ENCODE measurements around the gene FAM53A.

Gene FAM53A

GRCh38 chr4:1627417-1628313 lies 56.4 kb downstream of the FAM53A start:
- TF ChIP-seq GATA1 (IDR thresholded peaks at IDR 0.05; ENCODE audit: low read depth, low read length) (no peak), POLR2A (IDR thresholded peaks at IDR 0.05; ENCODE audit: low read length) (no peak)

GRCh38 chr4:1626941-1627340 lies 57.2 kb downstream of the FAM53A start:
- no peak for DNase-seq
- TF ChIP-seq GATA1 (IDR thresholded peaks at IDR 0.05; ENCODE audit: low read depth, low read length) (no peak), POLR2A (IDR thresholded peaks at IDR 0.05; ENCODE audit: low read length) (no peak)

More at GRCh38 chr4:1627417-1628313, 56.4 kb downstream of the FAM53A start:
- peak in 1 of 2 experiments; percentile 18 for DNase-seq

GRCh38 chr4:1626151-1626550 lies 58.0 kb downstream of the FAM53A start:
- no peak for DNase-seq
- no peak for TF ChIP-seq POLR2A (IDR thresholded peaks at IDR 0.05; ENCODE audit: low read length)
- no peak for TF ChIP-seq GATA1 (IDR thresholded peaks at IDR 0.05; ENCODE audit: low read depth, low read length)

GRCh38 chr4:1625600-1626138 lies 58.4 kb downstream of the FAM53A start:
- DNase-seq: no peak
- TF ChIP-seq GATA1 (IDR thresholded peaks at IDR 0.05; ENCODE audit: low read depth, low read length) (no peak), POLR2A (IDR thresholded peaks at IDR 0.05; ENCODE audit: low read length) (no peak)

- TF ChIP-seq POLR2A (IDR thresholded peaks at IDR 0.05; ENCODE audit: low read length) (no peak), GATA1 (IDR thresholded peaks at IDR 0.05; ENCODE audit: low read depth, low read length) (no peak)
- no peak for DNase-seq
Observed at GRCh38 chr4:1624519-1624910, 59.6 kb downstream of the FAM53A start.

GRCh38 chr4:1623821-1624518 lies 60.1 kb downstream of the FAM53A start:
- DNase-seq: no peak
- TF ChIP-seq POLR2A (IDR thresholded peaks at IDR 0.05; ENCODE audit: low read length) (no peak), GATA1 (IDR thresholded peaks at IDR 0.05; ENCODE audit: low read depth, low read length) (no peak)

- TF ChIP-seq GATA1 (IDR thresholded peaks at IDR 0.05; ENCODE audit: low read depth, low read length): no peak
- no peak for TF ChIP-seq POLR2A (IDR thresholded peaks at IDR 0.05; ENCODE audit: low read length)
- no peak for DNase-seq
Observed at GRCh38 chr4:1623400-1623799, 60.7 kb downstream of the FAM53A start.

GRCh38 chr4:1622956-1623355 lies 61.2 kb downstream of the FAM53A start:
- TF ChIP-seq GATA1 (IDR thresholded peaks at IDR 0.05; ENCODE audit: low read depth, low read length) (no peak), POLR2A (IDR thresholded peaks at IDR 0.05; ENCODE audit: low read length) (no peak)

GRCh38 chr4:1622238-1622637 lies 61.9 kb downstream of the FAM53A start:
- no peak for DNase-seq
- TF ChIP-seq GATA1 (IDR thresholded peaks at IDR 0.05; ENCODE audit: low read depth, low read length): no peak

More at GRCh38 chr4:1622956-1623355, 61.2 kb downstream of the FAM53A start:
- DNase-seq: no peak

GRCh38 chr4:1621526-1621925 lies 62.6 kb downstream of the FAM53A start:
- no peak for TF ChIP-seq GATA1 (IDR thresholded peaks at IDR 0.05; ENCODE audit: low read depth, low read length)
- no peak for TF ChIP-seq POLR2A (IDR thresholded peaks at IDR 0.05; ENCODE audit: low read length)

GRCh38 chr4:1619151-1619672 lies 64.9 kb downstream of the FAM53A start:
- DNase-seq: no peak
- TF ChIP-seq GATA1 (IDR thresholded peaks at IDR 0.05; ENCODE audit: low read depth, low read length) (no peak), POLR2A (IDR thresholded peaks at IDR 0.05; ENCODE audit: low read length) (no peak)

More at GRCh38 chr4:1621526-1621925, 62.6 kb downstream of the FAM53A start:
- no peak for DNase-seq

GRCh38 chr4:1618438-1618837 lies 65.7 kb downstream of the FAM53A start:
- no peak for DNase-seq
- no peak for TF ChIP-seq GATA1 (IDR thresholded peaks at IDR 0.05; ENCODE audit: low read depth, low read length)
- no peak for TF ChIP-seq POLR2A (IDR thresholded peaks at IDR 0.05; ENCODE audit: low read length)

GRCh38 chr4:1616557-1616930 lies 67.6 kb downstream of the FAM53A start:
- TF ChIP-seq GATA1 (IDR thresholded peaks at IDR 0.05; ENCODE audit: low read depth, low read length) (no peak), POLR2A (IDR thresholded peaks at IDR 0.05; ENCODE audit: low read length) (no peak)
- no peak for DNase-seq

All from erythroblast (primary cell).